SU-DHL-6 (cell line): ENCODE data around the gene COL27A1.

Source experiments
- EZH2phosphoT487 ChIP-seq: fragments of 200-600 bp; sonication (generic), shearing (Covaris generic); conservative IDR thresholded peaks from 2 replicates; pipeline ENCODE4 v1.6.1; 2018; ENCODE audit warnings: mild to moderate bottlenecking, antibody characterized with exemption, low read length, moderate library complexity, mixed read lengths
- TF ChIP-seq, protein P1 (sequence below): fragments of 200-600 bp; sonication (generic); IDR thresholded peaks from one replicate; pipeline ENCODE4 v1.5.1; 2017; ENCODE audit warnings: antibody characterized with exemption, mild to moderate bottlenecking, low read length, moderate library complexity; ENCODE audit not compliant: insufficient read depth, poor library complexity, severe bottlenecking

DNA sequence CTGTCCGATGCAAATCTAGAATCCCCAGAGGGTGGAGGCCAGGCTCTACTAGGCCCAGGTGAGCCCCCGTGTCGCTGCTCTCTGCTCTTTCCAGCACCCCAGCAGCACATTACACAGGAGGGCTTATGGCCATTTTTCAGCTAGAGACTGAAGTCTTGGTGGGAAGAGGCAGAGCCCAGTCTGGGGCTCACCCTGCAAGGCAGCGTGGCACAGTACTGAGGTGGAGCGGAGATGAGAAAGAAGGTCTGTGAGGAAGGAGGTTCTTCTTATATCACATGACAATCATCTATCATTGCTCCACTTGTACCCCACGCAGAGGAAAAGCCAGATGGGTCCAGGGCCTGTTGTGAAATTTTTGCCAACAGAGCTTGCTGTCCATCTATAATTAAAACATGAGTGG lies 46.2 kb upstream of the COL27A1 start:
- TF ChIP-seq, protein P1, sequence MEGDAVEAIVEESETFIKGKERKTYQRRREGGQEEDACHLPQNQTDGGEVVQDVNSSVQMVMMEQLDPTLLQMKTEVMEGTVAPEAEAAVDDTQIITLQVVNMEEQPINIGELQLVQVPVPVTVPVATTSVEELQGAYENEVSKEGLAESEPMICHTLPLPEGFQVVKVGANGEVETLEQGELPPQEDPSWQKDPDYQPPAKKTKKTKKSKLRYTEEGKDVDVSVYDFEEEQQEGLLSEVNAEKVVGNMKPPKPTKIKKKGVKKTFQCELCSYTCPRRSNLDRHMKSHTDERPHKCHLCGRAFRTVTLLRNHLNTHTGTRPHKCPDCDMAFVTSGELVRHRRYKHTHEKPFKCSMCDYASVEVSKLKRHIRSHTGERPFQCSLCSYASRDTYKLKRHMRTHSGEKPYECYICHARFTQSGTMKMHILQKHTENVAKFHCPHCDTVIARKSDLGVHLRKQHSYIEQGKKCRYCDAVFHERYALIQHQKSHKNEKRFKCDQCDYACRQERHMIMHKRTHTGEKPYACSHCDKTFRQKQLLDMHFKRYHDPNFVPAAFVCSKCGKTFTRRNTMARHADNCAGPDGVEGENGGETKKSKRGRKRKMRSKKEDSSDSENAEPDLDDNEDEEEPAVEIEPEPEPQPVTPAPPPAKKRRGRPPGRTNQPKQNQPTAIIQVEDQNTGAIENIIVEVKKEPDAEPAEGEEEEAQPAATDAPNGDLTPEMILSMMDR = no peak
- TF ChIP-seq EZH2phosphoT487 = no peak
